Thoracic aorta (tissue), 2 donors: ENCODE data around the gene ZNF740. TPM values are rescaled to one million over a fixed set of nuclear protein-coding genes. Genes with fewer than 3 reads are reported as not detected.

Source experiments
- ATAC-seq: fragments of 150-250 bp; one replicate; pipeline ENCODE4 v1.8.0; 2017; ENCODE audit warnings: low read depth; ENCODE audit not compliant: insufficient number of reproducible peaks, low FRiP score
- DNase-seq: peaks from one replicate; pipeline ENCODE4 v3.0.0-alpha.2; 2020; ENCODE audit warnings: low spot score
- H3K27ac ChIP-seq, 2 donors: fragments of 200-600 bp; sonication (generic); 1 replicate in 1 of 2; 2 replicates in 1 of 2; pipeline ENCODE4 v1.5.1; 2016; ENCODE audit warnings: mild to moderate bottlenecking in 2 of 2, moderate library complexity in 2 of 2
- H3K27me3 ChIP-seq: fragments of 200-600 bp; sonication (generic); replicated peaks from 2 replicates; pipeline ENCODE4 v1.6.0; 2016; ENCODE audit warnings: mild to moderate bottlenecking; ENCODE audit not compliant: insufficient read depth
- H3K36me3 ChIP-seq: fragments of 200-600 bp; sonication (generic); one replicate; pipeline ENCODE4 v1.5.1; 2016
- H3K4me1 ChIP-seq, 2 donors: fragments of 200-600 bp; sonication (generic); 1 replicate in 1 of 2; 2 replicates in 1 of 2; pipeline versions ENCODE4 v1.5.1 to v1.6.0; 2016; ENCODE audit warnings: low read depth in 2 of 2, mild to moderate bottlenecking in 1 of 2; ENCODE audit not compliant: control insufficient read depth in 1 of 2
- H3K4me3 ChIP-seq: fragments of 200-600 bp; sonication (generic); 2 replicates; pipeline ENCODE4 v1.5.1; 2016; ENCODE audit warnings: mild to moderate bottlenecking
- H3K9me3 ChIP-seq: fragments of 200-600 bp; sonication (generic); 2 replicates; pipeline ENCODE4 v1.5.1; 2016
- CTCF ChIP-seq: fragments of 200-600 bp; sonication (generic); IDR thresholded peaks from one replicate; pipeline ENCODE4 v1.5.1; 2019; ENCODE audit warnings: antibody characterized with exemption
- total RNA-seq, 2 donors: library from RNA; depleted of rRNA; stranded (reverse); fragments of >200 nt; gene quantifications; one replicate each; pipeline versions ENCODE4 v1.1.0 to v1.2.3, GENCODE V29; 2016

ZNF740 gene
- total RNA-seq, 2 donors from 2014 or later = 22.2 to 28.4 TPM

GRCh38 chr12:53147181-53147580, 33.3 kb upstream of the ZNF740 start:
- H3K27ac ChIP-seq = no peak overlapping the region
- H3K9me3 ChIP-seq = no peaks in the 10 kb centered on the region
- H3K4me3 ChIP-seq = no peak overlapping the region
- DNase-seq (no peak), ATAC-seq (no peak)
- H3K27me3 ChIP-seq = no peaks in the 10 kb centered on the region
- H3K36me3 ChIP-seq = no peaks in the 10 kb centered on the region
- peaks cover 6 to 15% of the 10 kb centered on the region in 2 donors for H3K4me1 ChIP-seq
- TF ChIP-seq CTCF = no peak

GRCh38 chr12:53147653-53148052, 32.9 kb upstream of the ZNF740 start:
- ATAC-seq (no peak), DNase-seq (no peak)
- no peak overlapping the region for H3K27ac ChIP-seq
- no peaks in the 10 kb centered on the region for H3K36me3 ChIP-seq
- TF ChIP-seq CTCF = no peak
- no peak overlapping the region for H3K4me3 ChIP-seq
- peaks cover 6 to 15% of the 10 kb centered on the region in 2 donors for H3K4me1 ChIP-seq
- H3K27me3 ChIP-seq = no peaks in the 10 kb centered on the region
- H3K9me3 ChIP-seq = no peaks in the 10 kb centered on the region

GRCh38 chr12:53151039-53151438, 29.5 kb upstream of the ZNF740 start:
- DNase-seq = no peak
- peak overlapping the region in 1 of 2 donors; percentile 16 for H3K27ac ChIP-seq
- H3K4me1 ChIP-seq = peaks cover 12 to 33% of the 10 kb centered on the region in 2 donors
- H3K9me3 ChIP-seq = no peaks in the 10 kb centered on the region
- ATAC-seq = no peak
- H3K36me3 ChIP-seq = no peaks in the 10 kb centered on the region
- TF ChIP-seq CTCF = no peak
- no peaks in the 10 kb centered on the region for H3K27me3 ChIP-seq
- H3K4me3 ChIP-seq = no peak overlapping the region

GRCh38 chr12:53152390-53152789, 28.1 kb upstream of the ZNF740 start:
- DNase-seq (no peak), ATAC-seq (no peak)
- no peak for TF ChIP-seq CTCF
- H3K4me1 ChIP-seq = peaks cover 22 to 46% of the 10 kb centered on the region in 2 donors
- no peaks in the 10 kb centered on the region for H3K27me3 ChIP-seq
- no peak overlapping the region for H3K27ac ChIP-seq
- H3K4me3 ChIP-seq = no peak overlapping the region
- H3K9me3 ChIP-seq = no peaks in the 10 kb centered on the region
- H3K36me3 ChIP-seq = no peaks in the 10 kb centered on the region

- TF ChIP-seq CTCF = peak; percentile 98
- peak; percentile 62 for DNase-seq
- Histone ChIP-seq H3K36me3 (peaks cover 3% of the 10 kb centered on the region), H3K9me3 (no peaks in the 10 kb centered on the region), H3K27me3 (no peaks in the 10 kb centered on the region), H3K4me1 (peaks cover 28 to 53% of the 10 kb centered on the region in 2 donors), H3K4me3 (no peak overlapping the region), H3K27ac (peak overlapping the region; percentile 65 to 96)
- peak; percentile 33 for ATAC-seq
Observed at GRCh38 chr12:53159195-53159839, 21.2 kb upstream of the ZNF740 start.
